BLaER1 (cell line): ENCODE results near the gene CPM.
"Not testable (repeated sequence)": the region's sequence is repeated elsewhere in the genome, so short reads cannot be mapped to it uniquely, and the experiment has no call there.

Source experiments
- H3K27ac ChIP-seq: shearing (Covaris generic); formaldehyde crosslinking; 2 replicates; pipeline ENCODE4 v1.8.1; 2022
- H3K27me3 ChIP-seq: shearing (Covaris generic); formaldehyde crosslinking; 2 replicates; pipeline ENCODE4 v1.8.1; 2022
- H3K36me3 ChIP-seq: shearing (Covaris generic); formaldehyde crosslinking; 2 replicates; pipeline ENCODE4 v1.8.1; 2022
- H3K4me1 ChIP-seq: shearing (Covaris generic); formaldehyde crosslinking; 2 replicates; pipeline ENCODE4 v1.8.1; 2022
- H3K4me2 ChIP-seq: shearing (Covaris generic); formaldehyde crosslinking; 2 replicates; pipeline ENCODE4 v1.8.1; 2022
- H3K4me3 ChIP-seq: shearing (Covaris generic); formaldehyde crosslinking; 2 replicates; pipeline ENCODE4 v1.8.1; 2022
- H3K9ac ChIP-seq: shearing (Covaris generic); formaldehyde crosslinking; 2 replicates; pipeline ENCODE4 v1.8.1; 2022
- H3K9me3 ChIP-seq: shearing (Covaris generic); formaldehyde crosslinking; 2 replicates; pipeline ENCODE4 v1.8.1; 2022
- H4K20me1 ChIP-seq: shearing (Covaris generic); formaldehyde crosslinking; 2 replicates; pipeline ENCODE4 v1.8.1; 2022
- Cebpa-rat ChIP-seq: shearing (Covaris generic); IDR thresholded peaks from 2 replicates; pipeline ENCODE4 v1.8.1; 2022

Gene CPM

GRCh38 chr12:68806488-68807237 lies 126.3 kb downstream of the CPM start:
- peak overlapping the region; percentile 85 for H3K4me3 ChIP-seq
- TF ChIP-seq Cebpa-rat, result no peak
- peak overlapping the region; percentile 100 for H3K27ac ChIP-seq
- peak overlapping the region; percentile 84 for H3K4me2 ChIP-seq
- H3K9ac ChIP-seq, result peak overlapping the region; percentile 100
- peaks cover 20% of the 10 kb centered on the region for H4K20me1 ChIP-seq
- H3K27me3 ChIP-seq, result no peaks in the 10 kb centered on the region
- 0 out of 2 replicates have a peak, but pooled peaks cover 5% of the 10 kb centered on the region for H3K9me3 ChIP-seq
- H3K36me3 ChIP-seq, result peaks cover 21% of the 10 kb centered on the region
- peaks cover 31% of the 10 kb centered on the region for H3K4me1 ChIP-seq

GRCh38 chr12:68805592-68806120 lies 127.3 kb downstream of the CPM start:
- peak overlapping the region; percentile 100 for H3K27ac ChIP-seq
- H3K36me3 ChIP-seq, result peaks cover 12% of the 10 kb centered on the region
- peaks cover 10% of the 10 kb centered on the region for H4K20me1 ChIP-seq
- H3K4me2 ChIP-seq, result peak overlapping the region; percentile 84
- H3K9me3 ChIP-seq, result 0 out of 2 replicates have a peak, but pooled peaks cover 5% of the 10 kb centered on the region
- H3K27me3 ChIP-seq, result no peaks in the 10 kb centered on the region
- H3K4me3 ChIP-seq, result peak overlapping the region; percentile 85
- peak overlapping the region; percentile 100 for H3K9ac ChIP-seq
- peaks cover 37% of the 10 kb centered on the region for H3K4me1 ChIP-seq
- TF ChIP-seq Cebpa-rat, result no peak

- Histone ChIP-seq H3K9me3 (0 out of 2 replicates have a peak, but pooled peaks cover 2% of the 10 kb centered on the region), H3K36me3 (peaks cover 4% of the 10 kb centered on the region; the same call in 1 of the 2 replicates), H3K27me3 (no peaks in the 10 kb centered on the region), H3K4me1 (peaks cover 37% of the 10 kb centered on the region), H3K4me3 (peak overlapping the region; percentile 85), H3K27ac (peak overlapping the region; percentile 100), H3K9ac (peak overlapping the region; percentile 100), H4K20me1 (peaks cover 3% of the 10 kb centered on the region), H3K4me2 (peak overlapping the region; percentile 84)
- no peak for TF ChIP-seq Cebpa-rat
Observed at GRCh38 chr12:68804657-68805591, 128.0 kb downstream of the CPM start.

- Histone ChIP-seq H3K9me3 (peaks cover 3% of the 10 kb centered on the region; the same call in 1 of the 2 replicates), H3K36me3 (no peaks in the 10 kb centered on the region), H3K4me2 (peak overlapping the region; percentile 84), H3K27ac (peak overlapping the region; percentile 100), H3K27me3 (no peaks in the 10 kb centered on the region), H3K4me1 (peaks cover 37% of the 10 kb centered on the region), H3K9ac (peak overlapping the region; percentile 100; the same call in 1 of the 2 replicates), H4K20me1 (no peaks in the 10 kb centered on the region), H3K4me3 (peak overlapping the region; percentile 85)
- TF ChIP-seq Cebpa-rat, result no peak
Observed at GRCh38 chr12:68803948-68804656, 128.9 kb downstream of the CPM start.

- H3K9ac ChIP-seq, result peak overlapping the region; percentile 54; the same call in 1 of the 2 replicates
- not testable (repeated sequence) for H3K27me3 ChIP-seq, H3K9me3 ChIP-seq, H4K20me1 ChIP-seq, H3K36me3 ChIP-seq
- peaks cover 37% of the 10 kb centered on the region for H3K4me1 ChIP-seq
- H3K4me3 ChIP-seq, result peak overlapping the region; percentile 27; the same call in 1 of the 2 replicates
- peak overlapping the region; percentile 100 for H3K27ac ChIP-seq
- peak overlapping the region; percentile 84 for H3K4me2 ChIP-seq
Observed at GRCh38 chr12:68802911-68803651, 129.9 kb downstream of the CPM start.

- H3K27me3 ChIP-seq, H3K9me3 ChIP-seq, H4K20me1 ChIP-seq, H3K36me3 ChIP-seq: not testable (repeated sequence)
- Histone ChIP-seq H3K4me2 (peak overlapping the region; percentile 84), H3K9ac (peak overlapping the region; percentile 54; the same call in 1 of the 2 replicates), H3K27ac (peak overlapping the region; percentile 100), H3K4me3 (peak overlapping the region; percentile 27), H3K4me1 (peaks cover 37% of the 10 kb centered on the region)
Observed at GRCh38 chr12:68802372-68802745, 130.6 kb downstream of the CPM start.
